SJCRH30 (cell line): ENCODE data around the gene MYO9A. TPM values are rescaled to one million over a fixed set of nuclear protein-coding genes. Genes with fewer than 3 reads are reported as not detected.

Experiments
- DNase-seq, 2 experiments: peaks; one replicate each; pipeline ENCODE4 v3.0.0-alpha.2; 2015 to 2020
- H3K27ac ChIP-seq: fragments of 250-450 bp; sonication (Bioruptor Pico); 2 replicates; pipeline ENCODE4 v1.5.1; 2020; ENCODE audit warnings: mild to moderate bottlenecking, moderate library complexity
- H3K27me3 ChIP-seq: fragments of 250-450 bp; sonication (Bioruptor Pico); 2 replicates; pipeline ENCODE4 v1.5.1; 2020; ENCODE audit warnings: mild to moderate bottlenecking, moderate library complexity
- H3K36me3 ChIP-seq: fragments of 250-450 bp; sonication (Bioruptor Pico); 2 replicates; pipeline ENCODE4 v1.5.1; 2020; ENCODE audit warnings: mild to moderate bottlenecking, moderate library complexity
- H3K4me1 ChIP-seq: fragments of 250-450 bp; sonication (Bioruptor Pico); 2 replicates; pipeline ENCODE4 v1.5.1; 2020; ENCODE audit warnings: mild to moderate bottlenecking, moderate library complexity
- H3K4me3 ChIP-seq: fragments of 250-450 bp; sonication (Bioruptor Pico); 2 replicates; pipeline ENCODE4 v1.5.1; 2020; ENCODE audit warnings: mild to moderate bottlenecking, moderate library complexity
- H3K9me3 ChIP-seq: fragments of 250-450 bp; sonication (Bioruptor Pico); replicated peaks from 2 replicates; pipeline ENCODE4 v1.5.1; 2020; ENCODE audit warnings: mild to moderate bottlenecking, moderate library complexity
- total RNA-seq: library from RNA; depleted of rRNA; stranded (reverse); fragments of >200 nt; shearing (Covaris generic); gene quantifications from 2 replicates; pipeline ENCODE4 v1.2.3, GENCODE V29; 2014

Gene MYO9A
- total RNA-seq, 1 experiment from 2014 or later = 37.2 TPM

DNA sequence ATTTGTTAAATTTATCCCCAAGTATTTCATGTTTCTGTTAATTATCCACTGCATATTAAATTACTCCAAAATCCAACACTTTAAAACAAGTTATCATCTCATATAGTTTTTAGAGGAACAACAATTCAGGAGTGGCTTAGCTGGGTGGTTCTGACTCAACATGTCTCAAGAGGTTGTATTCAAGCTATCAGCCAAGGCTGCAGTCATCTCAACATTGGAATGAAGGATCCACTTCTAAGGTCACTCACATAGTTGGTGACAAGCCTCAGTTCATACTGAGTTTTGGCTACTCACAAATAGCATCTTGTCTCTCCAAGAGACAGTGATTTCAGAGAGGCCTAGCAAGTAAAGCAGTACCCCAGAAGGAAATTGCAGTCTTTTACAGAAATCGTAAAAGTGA is 172.9 kb downstream of the MYO9A start:
- no peaks in the 10 kb centered on the region for H3K4me1 ChIP-seq
- no peaks in the 10 kb centered on the region for H3K27me3 ChIP-seq
- DNase-seq = no peak
- H3K4me3 ChIP-seq = no peak overlapping the region
- H3K36me3 ChIP-seq = no peaks in the 10 kb centered on the region; the same call in 1 of the 2 replicates
- H3K27ac ChIP-seq = no peak overlapping the region
- H3K9me3 ChIP-seq = no peaks in the 10 kb centered on the region; the same call in 1 of the 2 replicates

DNA sequence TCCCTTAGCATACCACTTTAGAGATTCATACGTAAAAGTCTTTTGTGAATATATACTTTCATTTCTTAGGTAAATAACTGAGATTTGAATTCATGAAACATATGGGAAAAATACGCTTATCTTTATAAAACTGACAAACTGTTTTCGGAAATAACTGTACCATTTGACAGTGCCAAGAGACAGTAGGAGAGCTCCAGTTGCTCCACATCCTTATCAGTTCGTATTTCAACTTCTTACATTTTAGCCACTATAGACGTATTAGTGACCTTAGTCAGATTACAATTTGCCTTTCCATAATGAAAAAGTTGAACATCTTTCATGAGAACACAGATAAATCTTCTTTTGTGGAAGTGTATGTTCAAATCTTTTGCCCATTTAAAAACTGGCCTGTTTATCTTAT is 174.1 kb downstream of the MYO9A start:
- H3K9me3 ChIP-seq = no peaks in the 10 kb centered on the region
- H3K4me1 ChIP-seq = no peaks in the 10 kb centered on the region
- no peaks in the 10 kb centered on the region for H3K36me3 ChIP-seq
- no peak for DNase-seq
- H3K4me3 ChIP-seq = no peak overlapping the region
- H3K27me3 ChIP-seq = no peaks in the 10 kb centered on the region
- no peak overlapping the region for H3K27ac ChIP-seq

DNA sequence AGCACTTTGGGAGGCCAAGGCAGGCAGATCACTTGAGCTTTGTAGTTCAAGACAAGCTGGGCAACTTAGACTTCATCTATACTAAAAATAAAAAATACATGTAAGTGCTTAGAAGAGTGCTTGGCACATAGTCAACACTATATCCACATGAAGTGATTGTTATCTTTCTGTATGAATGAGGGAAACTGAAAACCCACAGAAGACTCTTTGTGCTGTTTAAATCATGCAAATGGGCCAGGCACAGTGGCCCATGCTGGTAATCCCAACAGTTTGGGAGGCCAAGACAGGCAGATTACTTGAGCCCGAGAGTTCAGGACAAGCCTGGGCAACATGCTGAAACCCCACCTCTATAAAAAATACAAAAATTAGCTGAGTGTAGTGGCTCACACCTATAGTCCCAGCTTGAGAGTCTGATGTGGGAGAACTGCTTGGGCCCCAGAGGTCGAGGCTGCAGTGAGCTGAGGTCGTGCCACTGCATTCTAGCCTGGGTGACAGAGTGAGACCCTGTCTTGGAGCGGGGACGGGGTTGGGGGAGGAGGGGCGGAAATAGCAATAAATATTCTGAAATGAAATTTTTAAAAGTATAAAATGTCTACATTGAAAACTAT is 177.9 kb downstream of the MYO9A start:
- Histone ChIP-seq H3K9me3 (no peaks in the 10 kb centered on the region), H3K27me3 (no peaks in the 10 kb centered on the region), H3K4me3 (no peak overlapping the region), H3K36me3 (peaks cover 5% of the 10 kb centered on the region), H3K27ac (no peak overlapping the region), H3K4me1 (no peaks in the 10 kb centered on the region)
- peak in 1 of 2 experiments; percentile 13 for DNase-seq

DNA sequence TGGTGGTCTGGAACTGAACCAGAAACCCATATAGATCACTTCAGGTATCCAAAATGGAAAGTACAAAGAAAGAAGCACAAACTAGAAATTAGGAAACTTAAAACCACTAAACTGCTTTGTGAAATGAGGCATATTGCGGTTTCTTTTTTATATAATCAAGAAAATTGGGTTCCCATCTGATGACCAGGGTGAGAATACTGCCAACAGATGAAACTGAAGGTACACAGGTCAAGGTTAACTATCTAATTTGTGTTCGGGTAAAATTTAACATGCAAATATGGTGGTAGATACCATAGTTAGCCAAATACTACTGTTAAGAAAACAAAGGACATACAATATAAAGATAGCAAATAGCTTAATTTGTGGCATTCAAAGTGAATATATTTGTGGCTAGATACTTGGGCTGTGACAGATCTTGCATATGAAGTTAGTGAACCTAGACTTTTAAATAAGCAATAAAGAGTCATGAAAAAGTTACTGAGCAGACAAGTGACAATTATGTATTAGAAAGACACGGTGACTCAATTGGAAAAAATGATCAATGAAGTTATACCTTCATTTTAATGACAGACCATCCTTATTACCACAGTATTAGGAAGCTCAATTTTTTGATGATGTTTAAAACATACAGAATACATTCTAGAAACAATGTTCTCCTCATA is 180.2 kb downstream of the MYO9A start:
- no peaks in the 10 kb centered on the region for H3K4me1 ChIP-seq
- no peaks in the 10 kb centered on the region for H3K27me3 ChIP-seq
- DNase-seq = no peak
- no peak overlapping the region for H3K4me3 ChIP-seq
- peaks cover 19% of the 10 kb centered on the region for H3K36me3 ChIP-seq
- H3K9me3 ChIP-seq = no peaks in the 10 kb centered on the region
- H3K27ac ChIP-seq = no peak overlapping the region

DNA sequence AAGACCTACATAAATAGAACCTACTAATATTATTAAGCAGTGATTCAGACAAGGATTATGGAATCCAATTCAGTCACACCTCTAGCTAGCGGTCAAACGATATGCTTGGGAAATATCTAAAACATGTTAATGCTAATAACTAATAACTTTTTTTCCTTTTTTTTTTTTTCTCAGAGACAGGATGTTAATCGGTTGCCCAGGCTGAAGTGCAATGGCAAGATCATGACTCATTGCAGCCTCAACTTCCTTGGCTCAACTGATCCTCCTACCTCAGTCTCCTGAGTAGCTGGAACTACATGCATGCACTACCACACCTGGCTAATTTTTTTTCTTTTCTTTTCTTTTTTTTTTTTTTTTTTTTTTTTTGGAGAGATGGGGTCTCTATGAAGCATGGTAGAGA is 183.5 kb downstream of the MYO9A start:
- H3K4me1 ChIP-seq = no peaks in the 10 kb centered on the region
- no peak for DNase-seq
- H3K27me3 ChIP-seq = no peaks in the 10 kb centered on the region
- peaks cover 12% of the 10 kb centered on the region; the same call in 1 of the 2 replicates for H3K9me3 ChIP-seq
- no peak overlapping the region for H3K4me3 ChIP-seq
- peaks cover 44% of the 10 kb centered on the region for H3K36me3 ChIP-seq
- H3K27ac ChIP-seq = no peak overlapping the region

DNA sequence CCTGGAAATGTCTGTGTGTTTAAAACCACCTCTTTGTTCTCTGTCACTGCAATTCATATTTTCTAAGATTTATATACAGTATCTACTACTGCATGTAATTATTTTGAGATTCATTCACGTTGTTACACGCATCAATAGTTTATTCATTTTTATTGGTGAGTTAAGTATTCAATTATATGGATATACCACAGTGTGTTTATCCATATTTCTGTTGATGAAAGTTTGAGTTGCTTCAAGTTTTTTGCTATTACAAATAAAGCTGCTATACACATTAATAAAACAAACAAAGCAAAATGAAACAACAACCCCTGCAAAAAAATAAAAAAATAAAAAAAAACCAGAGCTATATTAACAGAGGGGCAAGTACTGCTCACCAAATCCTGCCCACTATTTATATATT is 185.3 kb downstream of the MYO9A start:
- Histone ChIP-seq H3K4me1 (no peaks in the 10 kb centered on the region), H3K27me3 (no peaks in the 10 kb centered on the region), H3K9me3 (peaks cover 12% of the 10 kb centered on the region; the same call in 1 of the 2 replicates), H3K4me3 (no peak overlapping the region), H3K27ac (no peak overlapping the region), H3K36me3 (peaks cover 48% of the 10 kb centered on the region)
- DNase-seq = no peak

DNA sequence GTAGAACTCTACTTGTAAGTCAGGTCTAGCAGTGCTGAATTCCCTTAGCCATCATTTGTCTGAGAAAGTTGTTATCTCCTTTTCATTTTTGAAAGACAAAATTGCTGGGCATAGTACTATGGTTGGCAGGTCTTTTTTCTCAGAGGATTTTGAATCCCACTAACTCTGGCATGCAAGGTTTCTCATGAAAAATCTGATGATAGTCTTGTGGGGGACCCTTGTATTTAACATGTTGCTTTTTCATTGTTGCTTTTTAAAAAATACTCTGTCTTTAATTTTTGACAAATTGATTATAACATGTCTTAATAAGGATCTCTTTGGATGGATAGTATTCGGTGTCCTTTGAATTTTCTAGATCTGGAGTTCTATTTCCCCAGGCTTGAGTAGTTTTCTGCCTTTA is 186.7 kb downstream of the MYO9A start:
- Histone ChIP-seq H3K27me3 (no peaks in the 10 kb centered on the region), H3K9me3 (peaks cover 12% of the 10 kb centered on the region; the same call in 1 of the 2 replicates), H3K4me3 (no peak overlapping the region), H3K36me3 (peaks cover 48% of the 10 kb centered on the region), H3K27ac (no peak overlapping the region), H3K4me1 (no peaks in the 10 kb centered on the region)
- no peak for DNase-seq

DNA sequence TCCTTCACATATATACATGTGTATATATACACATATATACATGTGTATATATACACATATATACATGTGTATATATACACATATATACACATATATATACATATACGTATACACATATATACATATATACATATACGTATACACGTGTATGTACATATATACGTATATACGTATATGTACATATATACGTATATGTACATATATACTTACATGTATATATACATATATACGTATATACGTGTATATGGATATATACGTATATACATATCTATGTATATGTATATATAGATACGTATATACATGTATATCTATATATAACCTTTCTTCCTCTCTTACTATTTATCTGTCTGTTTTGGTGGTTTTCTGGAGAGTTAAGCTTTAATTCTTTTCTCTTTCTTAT is 192.8 kb downstream of the MYO9A start:
- no peak overlapping the region for H3K4me3 ChIP-seq
- H3K27ac ChIP-seq = no peak overlapping the region
- H3K9me3 ChIP-seq = 0 out of 2 replicates have a peak, but pooled peaks cover 2% of the 10 kb centered on the region

DNA sequence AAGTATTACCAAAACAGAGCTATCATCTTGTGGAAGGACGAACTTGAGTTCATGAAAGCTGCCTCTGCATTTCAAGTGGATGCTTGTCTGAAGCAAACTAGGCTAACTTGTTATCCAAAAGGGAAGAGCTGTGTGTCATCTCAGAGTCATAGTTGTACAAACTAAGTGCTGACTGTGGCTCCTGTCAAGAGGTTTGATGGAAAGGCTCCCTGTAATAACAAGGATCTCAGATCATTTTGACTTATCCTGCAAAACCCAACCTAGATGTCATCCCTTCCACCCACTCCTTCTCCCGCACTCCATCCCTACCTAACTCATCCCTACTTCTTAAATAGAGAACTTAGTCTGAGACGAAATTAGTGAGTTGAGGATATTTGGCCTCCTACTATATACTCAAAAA is 196.8 kb downstream of the MYO9A start:
- H3K9me3 ChIP-seq = no peaks in the 10 kb centered on the region; the same call in 1 of the 2 replicates
- no peak for DNase-seq
- peaks cover 4% of the 10 kb centered on the region for H3K36me3 ChIP-seq
- H3K27ac ChIP-seq = no peak overlapping the region
- no peak overlapping the region for H3K4me3 ChIP-seq
- H3K27me3 ChIP-seq = no peaks in the 10 kb centered on the region
- H3K4me1 ChIP-seq = peaks cover 6% of the 10 kb centered on the region; the same call in 1 of the 2 replicates

More for the DNA sequence above, 192.8 kb downstream of the MYO9A start:
- DNase-seq = no peak
- Histone ChIP-seq H3K36me3 (peaks cover 6% of the 10 kb centered on the region), H3K27me3 (no peaks in the 10 kb centered on the region), H3K4me1 (no peaks in the 10 kb centered on the region)

DNA sequence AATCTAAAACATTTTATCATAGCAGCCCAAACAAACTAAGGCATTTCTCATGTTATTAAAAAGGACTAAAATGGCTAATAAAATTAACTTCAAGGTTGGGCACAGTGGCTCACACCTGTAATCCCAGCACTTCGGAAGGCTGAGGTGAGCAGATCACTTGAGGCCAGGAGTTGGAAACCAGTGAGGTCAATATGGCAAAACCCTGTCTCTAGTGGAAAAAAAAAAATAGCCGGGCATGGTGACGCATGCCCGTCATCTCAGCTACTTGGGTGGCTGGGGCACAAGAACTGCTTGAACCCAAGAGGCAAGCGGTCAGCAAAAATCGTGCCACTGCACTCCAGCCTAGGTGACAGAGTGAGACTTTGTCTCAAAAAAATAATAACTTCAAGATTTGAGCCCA is 197.4 kb downstream of the MYO9A start:
- DNase-seq = no peak
- no peaks in the 10 kb centered on the region; the same call in 1 of the 2 replicates for H3K9me3 ChIP-seq
- no peak overlapping the region for H3K4me3 ChIP-seq
- H3K36me3 ChIP-seq = peaks cover 9% of the 10 kb centered on the region
- no peak overlapping the region for H3K27ac ChIP-seq
- no peaks in the 10 kb centered on the region for H3K27me3 ChIP-seq
- H3K4me1 ChIP-seq = peaks cover 6% of the 10 kb centered on the region; the same call in 1 of the 2 replicates

DNA sequence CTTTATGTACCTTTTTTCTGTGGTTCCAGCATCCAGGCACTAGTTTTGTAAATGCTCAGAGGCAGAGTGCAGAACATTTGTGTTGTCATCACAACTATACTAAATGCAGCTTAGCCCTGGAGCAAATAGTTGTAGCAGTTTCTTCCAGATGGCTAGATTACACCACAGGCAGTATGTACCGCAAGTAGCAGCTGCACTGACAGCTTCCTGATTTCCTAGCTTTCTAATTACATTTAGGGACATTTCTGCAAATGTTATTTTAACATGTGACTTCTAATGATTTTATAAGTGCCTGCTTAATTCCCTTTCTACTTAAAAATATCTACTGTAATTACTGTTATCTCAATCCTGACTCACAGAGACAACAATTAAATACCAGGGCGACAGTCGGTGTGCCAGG is 201.1 kb downstream of the MYO9A start:
- H3K27me3 ChIP-seq = no peaks in the 10 kb centered on the region
- H3K9me3 ChIP-seq = no peaks in the 10 kb centered on the region; the same call in 1 of the 2 replicates
- no peak overlapping the region for H3K4me3 ChIP-seq
- peaks cover 6% of the 10 kb centered on the region; the same call in 1 of the 2 replicates for H3K4me1 ChIP-seq
- H3K27ac ChIP-seq = no peak overlapping the region
- peaks cover 19% of the 10 kb centered on the region for H3K36me3 ChIP-seq
- peak in 1 of 2 experiments; percentile 10 for DNase-seq

DNA sequence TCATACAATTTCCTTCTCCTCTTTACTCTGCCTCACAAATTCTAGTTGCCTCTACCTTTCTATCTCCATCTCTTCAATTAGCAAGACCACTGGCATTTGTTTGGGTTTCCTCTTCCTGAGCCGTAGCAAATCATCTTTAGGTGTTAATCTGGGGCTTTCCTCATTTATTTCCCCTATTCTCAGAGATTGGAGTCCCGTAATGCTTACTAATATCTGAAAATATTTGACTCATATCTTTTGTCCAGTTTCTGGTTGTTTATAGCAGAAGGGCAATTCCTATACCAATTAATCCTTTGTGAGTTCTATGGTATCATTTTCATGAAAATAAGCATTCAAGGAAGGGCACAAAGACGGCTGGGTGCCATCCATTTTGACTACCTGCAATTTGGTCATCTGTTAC is 203.9 kb downstream of the MYO9A start:
- no peaks in the 10 kb centered on the region; the same call in 1 of the 2 replicates for H3K9me3 ChIP-seq
- no peak overlapping the region for H3K4me3 ChIP-seq
- DNase-seq = no peak
- H3K4me1 ChIP-seq = peaks cover 6% of the 10 kb centered on the region; the same call in 1 of the 2 replicates
- peaks cover 24% of the 10 kb centered on the region for H3K36me3 ChIP-seq
- H3K27ac ChIP-seq = no peak overlapping the region
- H3K27me3 ChIP-seq = no peaks in the 10 kb centered on the region

DNA sequence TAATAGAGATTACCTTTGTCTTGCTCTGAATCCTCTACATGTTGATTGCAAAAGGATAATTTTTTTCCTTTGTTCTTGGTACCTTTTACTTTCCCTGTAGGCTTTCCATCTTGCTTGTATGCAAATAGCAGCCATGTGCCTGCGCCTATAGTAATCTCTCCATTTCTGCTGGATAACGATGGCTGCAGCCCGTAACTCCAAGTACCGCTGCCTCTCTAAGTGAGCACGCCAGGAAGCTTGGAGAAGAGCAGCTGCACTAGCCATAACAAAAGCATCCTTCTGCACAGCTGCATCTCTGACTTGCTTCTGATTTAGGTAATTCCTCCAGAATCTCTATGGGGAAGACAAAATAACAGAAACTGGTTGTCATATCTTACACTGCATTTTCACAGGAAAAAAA is 218.3 kb downstream of the MYO9A start:
- peaks cover 39% of the 10 kb centered on the region for H3K36me3 ChIP-seq
- no peaks in the 10 kb centered on the region for H3K27me3 ChIP-seq
- no peak overlapping the region for H3K27ac ChIP-seq
- DNase-seq = peak; percentile 23 to 37
- no peaks in the 10 kb centered on the region for H3K4me1 ChIP-seq
- H3K9me3 ChIP-seq = no peaks in the 10 kb centered on the region
- H3K4me3 ChIP-seq = no peak overlapping the region

DNA sequence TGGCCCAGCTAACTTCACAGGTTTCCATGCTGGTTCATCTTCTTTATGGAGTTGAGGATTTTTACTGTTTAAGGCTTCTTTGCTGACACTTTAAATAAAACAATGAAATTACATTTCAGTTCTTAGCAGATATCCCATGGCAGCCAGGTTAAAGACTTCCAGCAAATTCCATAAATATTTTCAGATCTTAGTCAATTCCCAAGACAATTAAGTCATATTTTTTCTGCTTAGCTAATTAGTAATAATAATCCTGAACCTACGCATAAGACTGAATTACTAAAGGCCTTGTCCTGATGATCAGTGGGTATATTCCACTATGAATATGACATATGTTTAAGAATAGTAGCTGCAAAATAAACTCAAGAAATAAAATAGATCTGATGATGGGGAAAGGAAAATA is 224.3 kb downstream of the MYO9A start:
- DNase-seq = no peak
- no peak overlapping the region for H3K4me3 ChIP-seq
- no peak overlapping the region for H3K27ac ChIP-seq
- no peaks in the 10 kb centered on the region for H3K27me3 ChIP-seq
- peaks cover 33% of the 10 kb centered on the region for H3K36me3 ChIP-seq
- no peaks in the 10 kb centered on the region for H3K9me3 ChIP-seq
- peaks cover 5% of the 10 kb centered on the region; the same call in 1 of the 2 replicates for H3K4me1 ChIP-seq

DNA sequence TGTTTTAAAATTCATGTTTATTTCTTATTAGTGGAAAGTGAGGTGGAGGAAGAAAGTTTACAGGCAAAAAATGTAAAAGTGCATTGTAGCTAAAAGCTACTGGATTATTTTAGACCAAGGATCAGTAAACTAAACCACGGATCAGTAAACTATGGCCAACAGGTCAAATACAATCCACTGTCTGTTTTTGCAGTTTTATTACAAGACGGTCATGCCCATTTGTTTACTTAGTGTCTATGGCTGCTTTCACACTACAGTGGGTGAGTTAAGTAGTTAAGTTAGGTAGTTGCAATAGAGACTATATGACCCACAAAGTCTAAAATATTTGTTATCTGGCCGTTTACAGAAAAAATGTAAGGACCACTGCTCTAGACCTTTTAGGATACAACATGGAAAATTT is 225.6 kb downstream of the MYO9A start:
- H3K4me1 ChIP-seq = peaks cover 5% of the 10 kb centered on the region; the same call in 1 of the 2 replicates
- H3K27ac ChIP-seq = no peak overlapping the region
- H3K4me3 ChIP-seq = no peak overlapping the region
- no peaks in the 10 kb centered on the region for H3K9me3 ChIP-seq
- peaks cover 27% of the 10 kb centered on the region for H3K36me3 ChIP-seq
- no peak for DNase-seq
- H3K27me3 ChIP-seq = no peaks in the 10 kb centered on the region
